ENCODE data around the gene KNTC1.
"Not testable (repeated sequence)": the region's sequence is repeated elsewhere in the genome, so short reads cannot be mapped to it uniquely, and the experiment has no call there.

- TF ChIP-seq POLR2AphosphoS5, CTCF (IDR thresholded peaks at IDR 0.05): not testable (repeated sequence)
These were observed 56.2 kb downstream of the KNTC1 start for GRCh38 chr12:122583294-122583693.
